T-helper 2 cell treated with Interferon-gamma antibody and Interleukin-4, amounts not matched to agents 100 ng/mL and 5 ng/mL, for 36 hours (primary cell): ENCODE results near the gene TEAD3. TPM values are rescaled to one million over a fixed set of nuclear protein-coding genes. Genes with fewer than 3 reads are reported as not detected.

Experiments used
- intact Hi-C: fragments of 100-400 bp; cut with micrococcal nuclease; formaldehyde crosslinking; loops from one replicate; pipeline ENCODE4 v1.15.1; 2023
- total RNA-seq: library from RNA; stranded (reverse); gene quantifications from 2 replicates; pipeline ENCODE4 v1.2.3, GENCODE V29; 2022

The TEAD3 gene
- total RNA-seq, 1 donor from 2014 or later = 0.14 TPM

DNA sequence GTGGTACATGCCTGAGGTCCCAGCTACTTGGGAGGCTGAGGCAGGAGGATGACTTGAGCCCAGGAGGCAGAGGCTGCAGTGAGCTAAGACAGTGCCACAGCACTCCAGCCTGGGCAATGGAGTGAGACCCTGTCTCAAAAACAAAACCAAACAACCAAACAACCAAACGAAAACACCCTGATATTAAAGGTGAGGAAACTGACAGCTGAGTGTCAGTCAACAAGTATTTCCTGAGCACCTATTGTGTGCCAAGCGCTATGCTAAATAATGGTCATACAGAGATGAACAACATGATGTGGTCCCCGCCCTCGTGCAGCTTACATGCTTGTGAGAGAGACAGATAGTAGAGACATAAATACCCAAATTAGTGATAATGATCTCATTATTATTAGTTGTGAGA lies 17.7 kb upstream of the TEAD3 start:
- intact Hi-C loops = no loop called here

DNA sequence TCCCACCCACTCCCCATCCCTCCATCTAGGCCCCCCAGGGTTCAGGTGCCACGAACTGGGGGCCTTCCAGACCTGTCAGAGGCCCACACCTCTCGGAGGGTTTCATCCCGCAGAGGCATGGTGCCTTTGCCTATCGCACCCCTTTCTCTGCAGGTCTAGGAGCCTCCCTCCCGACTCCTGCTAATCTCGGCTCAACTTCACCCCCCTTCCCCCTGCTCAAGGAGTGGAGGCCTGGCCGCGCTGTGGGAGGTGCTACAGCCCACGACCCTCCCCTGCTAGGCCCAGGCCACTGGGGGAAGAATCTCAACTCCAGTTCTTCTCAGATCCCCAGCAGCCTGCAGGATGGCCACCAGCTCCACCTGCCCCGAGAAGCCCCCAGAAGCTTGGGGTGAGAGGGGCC lies 15.9 kb upstream of the TEAD3 start, which contains the start of gene TULP1:
TSS of gene TULP1 (minus strand) at position 157 of the 400 bp plus-strand sequence. CDS start at position 119, 38 bp downstream.
- intact Hi-C loops = no loop called here

DNA sequence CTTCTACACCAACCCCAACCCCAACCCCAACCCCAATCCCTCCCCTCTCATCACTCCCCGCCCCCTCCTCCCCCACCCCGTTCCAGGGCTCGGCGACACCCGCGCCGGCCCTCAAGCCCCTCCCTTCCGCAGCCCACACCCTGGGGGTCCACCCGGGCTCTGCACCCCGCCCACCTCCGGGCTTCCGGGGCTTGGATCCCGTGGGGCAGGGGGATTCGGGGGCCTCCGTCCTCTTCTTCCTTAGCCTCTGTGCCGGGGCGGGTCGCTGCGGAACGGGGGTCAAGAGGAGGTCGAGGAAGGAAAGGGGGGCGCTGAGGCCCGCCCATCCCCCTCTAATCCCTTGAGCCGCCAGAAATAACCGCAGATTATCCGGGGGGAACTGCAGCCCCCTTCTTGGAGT lies 15.1 kb upstream of the TEAD3 start:
- intact Hi-C loops = no loop called here

DNA sequence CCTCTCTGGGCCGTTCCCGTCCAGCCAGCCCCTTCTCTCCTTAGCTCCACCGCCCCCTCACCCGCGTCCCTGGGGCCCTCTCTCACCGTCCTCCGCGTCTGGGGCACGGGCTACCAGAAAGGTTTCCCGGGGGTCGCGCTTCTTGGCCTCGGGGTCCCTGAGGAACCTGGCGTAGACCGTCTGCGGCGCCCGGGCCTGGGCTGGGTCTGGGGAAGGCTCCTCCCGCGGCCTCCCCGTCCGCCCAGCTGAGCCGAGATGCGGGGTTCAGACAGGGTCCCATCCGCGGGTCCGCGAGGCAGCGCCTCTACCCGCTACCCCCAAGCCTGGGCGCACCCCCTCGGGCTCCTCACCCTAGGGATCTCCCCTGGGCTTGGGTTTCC lies 14.7 kb upstream of the TEAD3 start:
- intact Hi-C loops = no loop called here

DNA sequence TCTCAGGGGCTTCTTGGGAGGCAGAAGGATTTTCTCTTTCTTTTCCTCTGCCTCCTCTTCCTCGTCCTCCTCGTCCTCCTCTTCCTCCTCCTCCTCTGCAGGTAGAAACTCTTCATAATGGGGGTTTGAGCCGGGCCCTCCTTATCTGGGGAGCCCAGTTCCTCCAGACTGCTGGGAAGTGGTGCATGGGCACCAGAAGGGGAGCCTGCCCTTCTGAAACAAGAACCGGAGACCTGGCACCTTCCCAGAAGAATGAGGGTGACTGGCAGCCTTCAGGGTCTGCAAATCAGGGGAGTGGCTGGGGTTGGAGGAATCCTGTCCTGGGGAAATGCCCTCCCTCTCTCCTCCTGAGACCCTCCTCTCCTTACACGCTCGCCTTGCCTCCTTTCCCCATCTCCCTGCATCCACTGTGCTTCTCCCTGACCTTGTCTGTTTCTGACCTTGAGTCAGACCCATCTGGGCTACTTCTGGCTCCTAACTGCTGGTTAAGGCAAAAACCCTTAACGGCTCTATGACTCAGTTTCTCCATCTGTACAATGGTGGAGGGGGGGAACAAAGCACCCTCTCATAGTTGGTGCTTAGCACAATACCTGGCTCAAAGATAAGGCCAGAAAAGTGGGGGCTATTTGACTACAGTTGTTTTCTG lies 14.2 kb upstream of the TEAD3 start:
- intact Hi-C loops = no loop called here

DNA sequence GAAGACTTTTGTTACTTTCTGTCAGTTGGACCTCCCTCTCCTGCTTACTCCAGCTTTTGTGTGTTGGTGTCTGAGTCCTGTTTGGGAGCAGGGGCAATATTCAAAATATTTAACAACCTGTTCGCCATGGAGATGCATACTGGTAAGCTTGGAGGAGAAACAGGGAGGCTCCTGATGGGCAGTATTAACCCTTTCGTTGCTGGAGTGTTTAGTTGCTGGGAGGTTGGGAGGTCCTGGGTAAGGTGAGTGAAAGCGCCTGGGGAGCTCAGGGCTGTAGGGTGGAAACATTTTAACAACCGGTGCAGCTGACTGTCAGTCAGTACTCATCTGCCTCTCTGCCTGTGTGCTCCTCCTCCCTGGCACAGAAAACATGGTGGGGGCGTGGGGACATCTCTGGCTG lies 11.7 kb upstream of the TEAD3 start:
- intact Hi-C loops = no loop called here

DNA sequence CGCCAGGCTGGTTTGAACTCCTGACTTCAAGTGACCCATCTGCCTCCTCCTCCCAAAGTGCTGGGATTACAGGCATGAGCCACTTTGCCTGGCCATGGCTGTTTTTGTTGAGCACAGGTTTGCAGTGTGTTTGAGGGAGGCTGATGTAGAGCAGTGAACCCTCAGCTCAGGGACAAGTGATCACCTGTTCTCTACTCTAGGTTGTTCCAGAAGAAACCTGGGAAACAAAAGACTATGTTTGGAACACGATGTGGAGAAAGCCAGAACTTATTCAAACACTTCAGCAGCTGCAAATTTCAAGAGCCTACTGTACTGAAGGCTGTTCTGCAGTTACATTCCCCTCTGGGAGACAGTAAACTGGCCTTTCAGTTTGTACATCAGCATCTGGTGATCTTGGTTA lies 11.1 kb upstream of the TEAD3 start:
- intact Hi-C loops = no loop called here

DNA sequence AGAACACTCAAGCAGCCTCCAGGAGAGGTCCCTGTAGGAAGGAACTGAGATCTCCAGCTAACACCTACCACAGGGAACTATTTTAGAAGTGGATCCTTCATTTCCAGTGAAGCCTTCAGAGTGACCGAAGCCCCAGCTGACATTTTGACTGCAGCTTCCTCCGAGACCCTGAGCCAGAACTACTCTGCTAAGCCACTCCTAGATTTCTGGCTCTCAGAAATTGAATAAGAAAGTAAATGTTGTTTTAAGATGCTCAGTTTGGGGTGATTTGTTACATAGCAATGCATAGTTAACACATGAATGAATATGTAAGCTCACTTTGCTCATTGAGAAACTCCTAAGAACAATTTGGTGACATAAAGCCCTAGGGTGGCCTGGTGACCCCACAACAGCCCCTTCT lies 10.3 kb upstream of the TEAD3 start:
- intact Hi-C loops = no loop called here

DNA sequence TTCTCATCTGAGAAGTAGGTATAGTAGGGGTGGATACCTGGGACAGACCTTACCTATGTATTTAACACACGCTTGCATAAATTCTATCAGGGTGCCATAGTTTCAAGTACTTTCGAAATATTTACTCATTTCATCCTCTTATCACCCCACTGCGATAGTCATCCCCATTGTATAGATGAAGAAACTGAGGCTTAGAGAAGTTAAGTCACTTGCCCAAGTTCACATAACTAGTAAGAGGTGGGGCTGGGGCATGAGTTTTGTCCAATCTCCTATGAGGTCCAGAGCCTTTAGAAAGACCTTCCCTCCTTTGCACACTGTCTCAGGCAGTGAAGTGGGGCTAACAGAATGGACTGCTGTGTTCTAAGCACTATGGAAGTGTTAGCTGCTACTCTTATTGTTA lies 9.7 kb upstream of the TEAD3 start:
- intact Hi-C loops = no loop called here

DNA sequence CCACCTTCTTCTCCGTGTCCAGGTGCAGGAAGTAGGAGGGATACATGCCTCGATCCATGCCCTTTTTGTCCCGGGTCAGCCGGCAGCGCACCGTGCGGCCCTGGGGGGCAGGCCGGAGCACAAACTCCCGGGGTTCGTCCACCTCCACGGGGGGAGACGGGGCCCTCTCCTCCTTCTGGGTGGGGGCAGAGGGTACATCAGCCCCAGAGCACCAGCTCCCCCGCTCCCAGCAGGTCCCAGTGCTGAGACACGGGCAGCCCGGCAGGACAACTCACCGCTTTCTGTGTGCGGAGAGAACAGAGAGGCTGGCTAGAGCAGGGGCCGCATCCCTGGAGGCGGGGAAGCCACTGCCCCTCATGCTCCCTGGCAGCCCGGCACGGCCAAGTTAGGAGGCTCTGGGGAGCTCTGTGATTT lies 9.1 kb upstream of the TEAD3 start:
- intact Hi-C loops = no loop called here

DNA sequence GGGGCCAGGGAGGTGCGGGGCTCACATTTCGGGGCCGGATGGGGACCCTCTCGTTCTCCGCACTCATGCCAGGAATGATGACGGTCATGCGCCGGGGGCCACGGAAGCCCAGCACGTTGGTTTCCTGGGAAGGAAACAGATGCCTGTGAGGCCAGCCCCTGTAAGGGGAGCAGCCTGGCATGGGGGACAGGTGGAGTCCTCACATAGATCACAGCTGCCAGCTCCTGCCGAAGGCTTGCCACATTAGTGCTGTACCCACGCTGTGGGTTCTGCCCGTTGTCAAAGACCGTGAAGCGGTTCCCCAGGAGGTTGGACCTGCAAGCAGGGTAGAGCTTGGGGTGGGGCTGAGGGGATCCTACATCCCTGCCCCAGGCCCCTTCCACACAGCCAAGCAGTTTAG lies 6.7 kb upstream of the TEAD3 start:
- intact Hi-C loops = no loop called here

DNA sequence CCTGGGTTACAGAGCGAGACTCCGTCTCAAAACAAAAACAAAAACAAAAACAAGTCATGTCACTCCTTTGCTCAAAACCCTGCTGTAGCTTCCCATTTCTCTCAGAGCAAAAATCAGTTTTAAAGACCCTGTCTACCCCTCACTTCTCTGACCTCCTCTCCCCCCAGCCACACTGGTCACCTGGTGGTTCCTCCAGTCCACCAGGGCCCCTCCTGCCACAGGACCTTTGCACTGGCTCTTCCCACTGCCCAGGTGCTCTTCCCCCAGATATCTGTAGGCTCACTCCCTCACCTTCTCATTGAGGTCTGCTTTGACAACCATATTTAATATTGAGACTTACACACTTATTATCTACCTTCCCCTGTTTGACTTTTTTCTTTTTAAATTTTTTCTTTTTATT lies 4.9 kb upstream of the TEAD3 start:
- intact Hi-C loops = no loop called here

DNA sequence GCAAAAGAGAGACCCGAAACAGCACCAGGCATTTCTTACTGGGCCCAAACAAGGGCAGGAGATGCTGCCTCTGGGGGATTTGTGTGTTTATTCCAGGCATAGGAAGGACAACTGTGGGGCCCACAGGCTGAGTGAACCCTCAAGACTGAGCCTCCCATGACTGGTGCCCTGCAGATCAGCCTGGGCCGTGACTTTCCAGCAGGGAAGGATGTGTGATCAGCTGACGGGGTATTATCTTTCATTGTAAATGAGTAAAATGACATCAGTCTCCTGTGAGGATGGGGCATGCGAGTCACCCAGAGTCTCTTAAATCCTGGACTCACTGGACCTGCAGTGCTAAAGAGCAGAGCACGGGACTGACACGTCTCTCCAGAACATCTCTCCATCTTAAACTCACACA lies 3.9 kb upstream of the TEAD3 start:
- intact Hi-C loops = no loop called here

DNA sequence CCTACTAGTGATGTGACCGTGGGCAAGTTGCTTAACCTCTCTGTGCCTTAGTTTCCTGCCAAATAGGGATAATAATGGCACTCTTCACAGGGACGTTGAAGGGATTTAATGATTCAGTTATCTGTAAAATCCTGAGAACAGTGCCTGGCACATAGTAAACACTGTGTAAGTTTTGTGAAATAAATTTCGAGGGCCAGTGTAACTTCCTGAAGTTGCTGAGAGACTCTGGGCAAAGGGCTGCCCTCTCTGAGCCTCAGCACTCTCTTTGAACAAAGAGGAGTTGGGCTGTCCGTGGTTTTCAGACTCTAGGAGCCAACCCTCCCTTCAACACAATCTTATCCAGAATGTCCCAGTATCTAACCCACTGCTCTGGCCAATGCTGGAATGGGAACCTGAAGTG lies 2.5 kb upstream of the TEAD3 start:
- intact Hi-C loops = no loop called here

DNA sequence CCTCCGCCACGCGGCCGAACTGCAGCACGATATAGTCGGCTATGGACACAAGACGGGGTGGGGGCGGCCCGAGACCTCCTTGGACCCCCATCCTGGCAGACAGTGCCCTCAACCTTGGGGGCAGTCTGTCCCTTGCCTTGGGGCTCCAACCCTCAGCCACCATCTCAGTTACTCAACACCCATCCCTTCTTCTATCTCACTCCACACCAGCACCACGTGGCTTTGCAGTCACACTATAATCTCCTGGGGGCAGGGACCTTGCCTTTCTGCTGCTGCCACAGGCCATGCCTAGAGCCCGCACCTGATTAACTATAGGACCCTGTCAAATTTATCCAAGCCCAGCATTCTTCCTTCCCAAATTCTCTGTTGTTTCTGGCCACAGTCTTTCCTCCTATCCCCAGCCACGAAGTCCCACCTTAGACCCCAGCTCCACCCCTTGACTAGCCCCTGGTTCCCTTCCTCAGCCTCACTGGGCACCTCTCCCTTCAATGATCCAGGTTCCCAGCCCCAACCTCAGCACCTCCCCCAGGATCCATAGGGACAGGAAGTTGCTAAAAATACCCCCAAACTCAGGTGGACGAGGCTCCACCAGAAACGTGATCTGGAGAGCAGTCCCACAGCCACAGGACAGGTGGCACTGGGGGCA lies 1.7 kb upstream of the TEAD3 start:
- intact Hi-C loops = no loop called here

DNA sequence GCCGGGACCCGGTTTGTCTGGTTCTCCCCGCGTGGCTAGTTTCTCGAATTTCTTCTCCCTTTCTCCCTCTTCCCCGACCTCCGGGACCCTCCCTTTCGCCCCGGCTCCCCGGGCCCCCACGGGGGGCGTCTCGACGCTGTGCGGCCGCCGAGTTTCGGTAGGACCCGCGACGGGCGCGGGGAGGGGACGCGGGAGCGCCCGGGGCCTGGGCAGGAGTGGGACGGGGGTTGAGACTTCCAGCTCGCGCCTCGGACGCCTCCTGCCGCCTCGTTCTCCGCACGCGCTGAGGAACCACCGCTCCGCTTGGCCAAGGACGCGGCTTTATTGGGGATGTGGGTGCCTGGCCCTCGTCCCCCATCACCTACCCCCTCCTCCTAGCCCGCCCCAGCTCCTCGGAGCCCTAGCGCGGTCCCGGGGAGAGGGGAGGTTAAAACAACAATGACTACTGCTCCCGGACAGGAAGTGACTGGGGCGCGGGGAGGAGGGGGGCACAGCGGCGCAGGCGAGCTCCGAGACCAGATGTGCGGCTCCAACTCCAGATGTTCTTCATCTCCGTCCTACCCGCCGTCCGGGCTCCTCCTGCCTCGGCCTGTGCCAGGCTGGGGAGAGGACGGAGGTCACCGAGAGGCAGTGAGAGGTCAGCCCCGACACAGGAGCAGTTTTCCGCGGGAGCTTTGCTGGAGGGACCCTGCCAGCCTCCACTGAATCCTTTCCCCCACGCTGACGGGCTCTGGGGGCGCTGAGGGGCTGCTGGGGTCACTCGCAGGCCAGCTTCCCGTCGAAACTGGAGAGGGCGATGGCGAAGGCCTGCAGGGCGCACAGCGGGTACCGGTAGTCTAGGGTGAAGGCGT lies 917 bp upstream of the TEAD3 start:
- intact Hi-C loops = no loop called here

DNA sequence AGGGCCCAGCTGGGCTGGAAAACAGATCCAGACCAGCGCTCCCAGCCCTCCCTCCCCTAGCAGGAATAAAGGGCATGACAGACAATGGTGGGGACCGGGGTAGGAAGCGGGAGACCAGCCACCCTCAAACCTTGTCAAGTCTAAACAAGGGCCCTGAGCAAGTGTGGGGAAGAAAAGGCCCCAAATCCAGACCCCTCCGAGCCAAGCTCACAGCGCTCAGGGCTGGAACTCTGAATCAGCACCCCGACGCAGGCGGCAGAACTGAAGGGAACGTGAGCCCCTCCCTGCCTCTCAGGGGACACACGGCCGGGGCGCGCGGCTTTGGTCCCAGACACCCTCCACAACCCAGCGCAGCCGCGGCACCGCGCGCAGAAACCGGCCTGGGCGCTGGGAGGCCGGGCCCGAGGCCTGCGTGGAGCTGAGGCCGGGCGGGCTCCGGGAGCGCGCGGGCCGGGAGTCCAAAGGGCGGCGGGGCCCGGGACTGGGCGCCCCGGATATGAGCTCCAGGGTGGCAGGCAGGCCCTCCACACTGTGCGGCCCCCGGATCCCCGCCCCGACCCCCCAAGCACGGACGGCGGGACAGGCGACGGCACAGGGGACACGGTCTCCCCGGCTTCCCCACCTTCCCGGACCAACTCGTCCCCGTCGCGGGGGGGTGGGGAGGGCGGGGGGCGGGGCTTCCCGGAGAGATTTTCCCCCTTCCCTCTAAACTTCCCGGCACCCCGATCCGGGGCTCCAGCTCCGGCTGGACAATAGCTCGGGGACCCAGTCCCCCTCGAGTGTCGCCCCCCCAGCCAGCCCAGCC lies 641 bp downstream of the TEAD3 start:
- intact Hi-C loops = no loop called here

DNA sequence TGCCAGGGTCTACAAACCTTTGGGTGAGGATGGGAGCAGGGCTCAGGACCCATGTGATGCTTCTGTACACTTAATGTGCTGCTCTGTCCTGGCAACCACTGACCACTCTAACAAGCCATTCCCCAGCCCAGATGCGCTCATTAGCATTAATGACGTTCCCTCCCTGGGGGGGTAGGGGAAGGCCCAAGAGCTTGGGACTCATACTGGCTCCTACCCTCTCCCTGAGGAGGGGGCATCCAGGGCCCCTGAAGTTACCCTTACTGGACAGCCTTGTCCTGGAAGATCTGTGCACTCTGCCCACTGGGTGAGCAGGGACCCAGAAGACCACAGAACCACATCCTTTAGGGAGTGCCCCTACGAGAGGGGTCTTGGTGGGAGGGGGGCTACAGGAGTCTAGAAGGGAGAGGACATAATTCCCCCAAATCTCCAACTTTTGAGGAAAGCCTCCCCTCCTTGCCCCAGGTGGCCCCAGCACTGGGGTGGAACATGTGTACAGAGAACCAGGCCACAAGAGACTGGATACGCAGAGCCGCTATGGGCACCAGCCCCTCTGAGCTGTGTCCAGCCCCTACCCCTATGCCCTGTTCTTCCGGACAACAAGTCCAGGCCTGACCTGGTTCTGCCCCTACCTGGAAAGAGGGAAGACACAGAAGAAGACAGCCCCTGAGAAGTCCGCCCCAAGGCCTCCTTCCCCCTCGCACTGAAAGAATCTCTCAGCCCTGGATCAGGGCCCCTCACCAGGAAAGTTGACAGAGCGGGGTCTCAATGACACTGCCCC lies 1.4 kb downstream of the TEAD3 start:
- intact Hi-C loops = no loop called here

DNA sequence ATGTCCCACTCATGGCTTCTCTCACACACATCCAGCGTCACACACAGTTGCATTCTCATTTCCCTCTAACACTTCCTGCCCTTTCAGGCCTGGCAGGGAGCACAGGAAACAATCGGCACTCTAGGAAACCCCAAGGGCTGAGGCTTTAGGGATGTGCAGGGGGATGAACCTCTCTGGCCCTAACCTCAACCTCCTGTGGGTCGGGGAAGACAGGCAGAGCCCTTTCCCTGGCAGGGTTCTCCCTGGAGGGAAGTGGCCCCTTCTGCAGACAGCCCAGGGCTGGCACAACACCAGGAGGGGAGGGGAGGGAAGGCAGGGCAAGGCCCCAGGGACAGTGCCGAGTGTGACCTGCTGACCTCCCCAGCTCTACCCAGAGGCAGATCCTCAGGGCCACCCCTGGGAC lies 2.7 kb downstream of the TEAD3 start:
- intact Hi-C loops = no loop called here

DNA sequence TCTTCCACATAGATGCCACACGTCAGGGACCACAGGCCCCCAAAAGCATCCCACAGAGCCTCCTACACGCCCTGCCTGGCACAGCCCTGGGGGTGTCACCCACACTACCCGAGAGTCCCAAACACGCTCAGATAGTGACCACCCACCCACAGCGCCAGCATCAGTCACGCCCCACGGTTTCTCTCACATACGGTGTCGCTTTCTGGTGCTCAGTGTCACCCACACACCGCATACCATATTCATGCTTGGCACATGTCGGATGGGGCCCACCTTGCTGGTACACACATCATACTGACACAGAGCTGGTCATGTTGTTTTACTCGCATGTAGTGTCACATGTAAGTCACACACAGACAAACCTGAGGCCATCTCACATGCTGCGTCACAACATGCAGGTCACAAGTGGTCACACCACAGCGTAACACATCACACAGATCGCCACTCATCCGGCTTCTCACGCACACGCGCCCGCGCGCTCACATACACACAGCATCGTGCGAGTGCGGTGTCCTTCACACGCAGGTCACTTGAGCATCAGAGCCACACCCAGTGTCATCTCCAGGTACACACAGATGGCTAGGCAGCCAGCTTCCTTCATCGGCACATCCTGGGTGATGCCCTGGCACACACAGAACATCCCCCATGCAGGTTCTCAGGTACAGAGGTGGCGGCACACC lies 3.4 kb downstream of the TEAD3 start:
- intact Hi-C loops = no loop called here

DNA sequence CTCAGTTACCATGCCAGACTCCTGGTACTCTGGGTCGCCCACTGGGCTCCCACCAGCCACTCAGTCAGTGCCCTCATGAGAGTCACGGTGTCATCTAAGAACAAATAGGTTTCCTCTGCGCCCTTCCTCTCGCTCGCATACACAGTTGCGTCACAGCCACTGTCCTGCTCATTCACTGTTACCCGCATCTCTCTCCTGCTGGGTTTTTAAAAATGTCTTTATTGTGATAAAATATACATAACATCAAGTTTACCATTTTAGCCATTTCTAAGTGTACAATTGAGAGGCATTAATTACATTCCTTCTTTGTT lies 4.0 kb downstream of the TEAD3 start:
- intact Hi-C loops = no loop called here
